A549 (cell line): Measurements from ENCODE around the gene ABCC2. TPM values are rescaled to one million over a fixed set of nuclear protein-coding genes. Genes with fewer than 3 reads are reported as not detected.

Source experiments
- ATAC-seq, 2 experiments: fragments of 200-7000 bp in 1 of 2; fragments of >200 bp in 1 of 2; cut with Nextera tagmentation in 1 of 2; cut with Tn5 transposase in 1 of 2; 3 replicates each; pipeline versions ENCODE4 v1.8.0 to v1.9.1; 2018 to 2020; ENCODE audit warnings: mild to moderate bottlenecking in 1 of 2, moderate library complexity in 1 of 2
- CTCF ChIA-PET: fragments of 300-600 bp; sonication (Branson Sonifier 250); formaldehyde crosslinking; extraction: SDS; loops from one replicate; lab custom pipeline; 2021; ENCODE audit warnings: antibody characterized with exemption, inconsistent platforms; lab: Yijun Ruan, JAX
- POLR2A ChIA-PET: fragments of 350-600 bp; formaldehyde crosslinking; extraction: SDS; loops from one replicate; lab custom pipeline; 2021; ENCODE audit warnings: antibody characterized with exemption, inconsistent platforms; lab: Yijun Ruan, JAX
- DNase-seq, 2 experiments: peaks; one replicate each; pipeline versions ENCODE4 v3.0.0 to v3.0.0-alpha.2; 2011 to 2016; ENCODE audit warnings: low read depth in 1 of 2, low spot score in 1 of 2
- FAIRE-seq: peaks from 2 replicates; lab custom pipeline; 2011; peaks lifted over from hg19 to GRCh38; lab: Jason Lieb, UNC
- H3K27ac ChIP-seq, 2 experiments: fragments of >200 bp; sonication (Bioruptor Twin); formaldehyde crosslinking; 3 replicates each; pipeline ENCODE4 v1.5.1; 2016 to 2017
- H3K4me1 ChIP-seq: fragments of >200 bp; sonication (Bioruptor Twin); formaldehyde crosslinking; 3 replicates; pipeline ENCODE4 v1.6.1; 2016
- H3K4me2 ChIP-seq: fragments of >200 bp; sonication (Bioruptor Twin); formaldehyde crosslinking; 3 replicates; pipeline ENCODE4 v1.6.1; 2016
- H3K4me3 ChIP-seq: fragments of >200 bp; sonication (Bioruptor Twin); formaldehyde crosslinking; 3 replicates; pipeline ENCODE4 v1.5.1; 2016
- H3K9me3 ChIP-seq: fragments of >200 bp; sonication (Bioruptor Twin); formaldehyde crosslinking; 3 replicates; pipeline ENCODE4 v1.6.1; 2016
- CBX2 ChIP-seq: fragments of 200-600 bp; sonication (generic); IDR thresholded peaks from 2 replicates; pipeline ENCODE4 v1.6.1; 2016; ENCODE audit warnings: low read depth, mild to moderate bottlenecking, borderline replicate concordance
- CHD4 ChIP-seq: fragments of 200-600 bp; sonication (generic); IDR thresholded peaks from 2 replicates; pipeline ENCODE4 v1.6.1; 2016; ENCODE audit warnings: antibody characterized with exemption, mild to moderate bottlenecking, borderline replicate concordance
- E2F6 ChIP-seq: IDR thresholded peaks from 2 replicates; pipeline ENCODE4 v1.6.1; 2012; ENCODE audit warnings: low read depth, borderline replicate concordance
- EHMT2 ChIP-seq: fragments of 200-600 bp; sonication (generic); IDR thresholded peaks from 2 replicates; pipeline ENCODE4 v1.6.1; 2016; ENCODE audit warnings: antibody characterized with exemption, low read depth, mild to moderate bottlenecking, moderate library complexity
- EP300 ChIP-seq, 2 experiments: fragments of >200 bp; sonication (Bioruptor Twin); formaldehyde crosslinking; IDR thresholded peaks; 2 replicates in 1 of 2; 3 replicates in 1 of 2; pipeline ENCODE4 v1.6.1; 2016 to 2017
- ESRRA ChIP-seq: fragments of 150-350 bp; IDR thresholded peaks from 2 replicates; pipeline ENCODE4 v1.6.1; 2014; ENCODE audit warnings: mild to moderate bottlenecking, low read length, borderline replicate concordance
- FOXS1 ChIP-seq: fragments of 250-450 bp; sonication (Bioruptor Pico); IDR thresholded peaks from 2 replicates; pipeline ENCODE4 v1.5.0; 2020; ENCODE audit warnings: mild to moderate bottlenecking, moderate library complexity
- HEYL ChIP-seq: fragments of 250-450 bp; sonication (Bioruptor Pico); IDR thresholded peaks from 2 replicates; pipeline ENCODE4 v1.8.0; 2021; ENCODE audit warnings: mild to moderate bottlenecking, moderate library complexity
- KDM1A ChIP-seq: fragments of 200-600 bp; sonication (generic); IDR thresholded peaks from 2 replicates; pipeline ENCODE4 v1.6.1; 2016; ENCODE audit warnings: low read depth, mild to moderate bottlenecking
- NFE2L2 ChIP-seq: fragments of 150-350 bp; conservative IDR thresholded peaks from 2 replicates; pipeline ENCODE4 v1.6.1; 2014; ENCODE audit warnings: low read length
- NPAS2 ChIP-seq: fragments of 250-450 bp; sonication (Bioruptor Pico); IDR thresholded peaks from 2 replicates; pipeline ENCODE4 v1.8.0; 2022; ENCODE audit warnings: mild to moderate bottlenecking, moderate library complexity, borderline replicate concordance
- NR3C1 ChIP-seq: fragments of >200 bp; sonication (Bioruptor Twin); formaldehyde crosslinking; IDR thresholded peaks from 3 replicates; pipeline ENCODE4 v1.6.1; 2017
- PHF8 ChIP-seq: fragments of 200-600 bp; sonication (generic); IDR thresholded peaks from 2 replicates; pipeline ENCODE4 v1.6.1; 2016; ENCODE audit warnings: low read depth, mild to moderate bottlenecking, antibody characterized with exemption, moderate library complexity, borderline replicate concordance
- RAD21 ChIP-seq, 2 experiments: fragments of >200 bp in 1 of 2; sonication (Bioruptor Twin) in 1 of 2; formaldehyde crosslinking in 1 of 2; IDR thresholded peaks in 1 of 2; conservative IDR thresholded peaks in 1 of 2; 2 replicates in 1 of 2; 3 replicates in 1 of 2; pipeline ENCODE4 v1.6.1; 2012 to 2018; ENCODE audit warnings: inconsistent platforms in 1 of 2
- RCOR1 ChIP-seq: fragments of 150-350 bp; IDR thresholded peaks from 2 replicates; pipeline ENCODE4 v1.6.1; 2014; ENCODE audit warnings: antibody characterized with exemption, low read length, low read depth
- REST ChIP-seq: fragments of 200-600 bp; sonication (generic); IDR thresholded peaks from 2 replicates; pipeline ENCODE4 v1.6.1; 2016; ENCODE audit warnings: antibody characterized with exemption, mild to moderate bottlenecking, moderate library complexity
- USF2 ChIP-seq: fragments of 450-650 bp; IDR thresholded peaks from 2 replicates; pipeline ENCODE4 v1.6.1; 2014; ENCODE audit warnings: antibody characterized with exemption
- WGBS: methylation state at CpG from one replicate; pipeline ENCODE4 v1.1.6; 2017; ENCODE audit errors: missing lambda C conversion rate; 5-methylcytosine and 5-hydroxymethylcytosine counted together
- polyA plus RNA-seq, 4 experiments: library from polyadenylated mRNA; depleted of rRNA in 3 of 4; stranded (reverse); fragments of >200 nt; fragmentation: RNase III in 1 of 4; extraction: RNeasy Plus Mini Kit Qiagen cat#74134 plus additional on column Dnase treatment in 1 of 4; gene quantifications; 2 replicates in 3 of 4; 3 replicates in 1 of 4; pipeline ENCODE4 v1.2.3, GENCODE V29; 2011 to 2017
- TF ChIP-seq, protein P1 (sequence below): fragments of >200 bp; sonication (Bioruptor Twin); formaldehyde crosslinking; IDR thresholded peaks from 3 replicates; pipeline ENCODE4 v1.5.1; 2016

ABCC2 gene
- polyA plus RNA-seq, 2 of the 4 experiments (the other 2 are of a cell fraction), result 192 to 369 TPM

- POLR2A ChIA-PET, result interaction anchor here (1.2 kb wide), 1 partner anchor 13 kb away, joined by 5 read pairs; no protein-coding TSS in a partner anchor
- no peak for ATAC-seq
- Histone ChIP-seq H3K4me2 (no peak overlapping the region), H3K9me3 (0 out of 3 replicates have a peak, but pooled peaks cover 3% of the 10 kb centered on the region), H3K4me1 (peaks cover 7% of the 10 kb centered on the region), H3K27ac (peak overlapping the region in 1 of 2 experiments; percentile 29; a peak in 2 of 6 replicates), H3K4me3 (no peak overlapping the region)
- TF ChIP-seq REST, result no peak
- TF ChIP-seq EP300 (IDR thresholded peaks at IDR 0.05), result no peak
- no peak for TF ChIP-seq FOXS1 (CRISPR knock-in tag)
- TF ChIP-seq KDM1A, result no peak
- no peak for TF ChIP-seq RCOR1
- no peak for TF ChIP-seq CBX2
- TF ChIP-seq, protein P1, sequence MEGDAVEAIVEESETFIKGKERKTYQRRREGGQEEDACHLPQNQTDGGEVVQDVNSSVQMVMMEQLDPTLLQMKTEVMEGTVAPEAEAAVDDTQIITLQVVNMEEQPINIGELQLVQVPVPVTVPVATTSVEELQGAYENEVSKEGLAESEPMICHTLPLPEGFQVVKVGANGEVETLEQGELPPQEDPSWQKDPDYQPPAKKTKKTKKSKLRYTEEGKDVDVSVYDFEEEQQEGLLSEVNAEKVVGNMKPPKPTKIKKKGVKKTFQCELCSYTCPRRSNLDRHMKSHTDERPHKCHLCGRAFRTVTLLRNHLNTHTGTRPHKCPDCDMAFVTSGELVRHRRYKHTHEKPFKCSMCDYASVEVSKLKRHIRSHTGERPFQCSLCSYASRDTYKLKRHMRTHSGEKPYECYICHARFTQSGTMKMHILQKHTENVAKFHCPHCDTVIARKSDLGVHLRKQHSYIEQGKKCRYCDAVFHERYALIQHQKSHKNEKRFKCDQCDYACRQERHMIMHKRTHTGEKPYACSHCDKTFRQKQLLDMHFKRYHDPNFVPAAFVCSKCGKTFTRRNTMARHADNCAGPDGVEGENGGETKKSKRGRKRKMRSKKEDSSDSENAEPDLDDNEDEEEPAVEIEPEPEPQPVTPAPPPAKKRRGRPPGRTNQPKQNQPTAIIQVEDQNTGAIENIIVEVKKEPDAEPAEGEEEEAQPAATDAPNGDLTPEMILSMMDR, result no peak
- no peak for TF ChIP-seq HEYL (CRISPR knock-in tag)
- DNase-seq, result no peak
- FAIRE-seq, result no peak
- 81% methylated on average over 4 of the region's 4 CpGs for WGBS
- CTCF ChIA-PET, result interaction anchor here (0.7 to 1.1 kb wide), 3 partner anchors 24 to 34 kb away, joined by 3 to 4 read pairs (median 3); no protein-coding TSS in a partner anchor
Measured at GRCh38 chr10:99765672-99766301, 16.7 kb upstream of the ABCC2 start.

DNA sequence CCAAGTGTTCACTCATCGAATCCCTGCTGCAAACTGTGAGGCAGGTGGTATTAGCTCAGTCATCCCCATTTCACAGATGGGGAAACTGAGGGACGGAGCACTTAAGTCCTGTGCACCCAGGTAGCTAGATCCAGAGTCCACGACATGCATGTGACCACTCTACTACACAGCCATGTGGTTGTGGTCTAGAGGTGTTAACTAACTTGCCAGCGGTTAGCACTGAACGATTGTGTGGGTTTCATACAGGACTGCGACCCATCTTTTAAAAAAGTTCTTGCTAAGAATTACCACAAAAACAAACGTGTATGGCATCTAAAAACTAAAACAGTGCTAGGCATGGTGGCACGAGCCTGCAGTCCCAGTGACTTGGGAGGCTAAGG lies 16.1 kb upstream of the ABCC2 start:
- no peak for DNase-seq
- Histone ChIP-seq H3K4me3 (no peak overlapping the region), H3K9me3 (0 out of 3 replicates have a peak, but pooled peaks cover 3% of the 10 kb centered on the region), H3K27ac (no peak overlapping the region), H3K4me1 (peaks cover 2% of the 10 kb centered on the region), H3K4me2 (no peak overlapping the region)
- ATAC-seq, result no peak
- TF ChIP-seq NR3C1, result no peak
- TF ChIP-seq USF2, result no peak
- TF ChIP-seq NFE2L2, result no peak
- no peak for TF ChIP-seq ESRRA
- TF ChIP-seq NPAS2, result no peak
- no peak for TF ChIP-seq PHF8
- TF ChIP-seq CHD4, result no peak
- TF ChIP-seq REST, result no peak
- TF ChIP-seq RAD21 (conservative IDR thresholded peaks at IDR 0.05 in 1 of 2, IDR thresholded peaks at IDR 0.05 in 1 of 2), result no peak
- TF ChIP-seq E2F6, result no peak
- no peak for TF ChIP-seq EHMT2
- no peak for FAIRE-seq
- CTCF ChIA-PET, result interaction anchor here (0.7 to 1.1 kb wide), 2 partner anchors 25 to 33 kb away, joined by 3 read pairs; no protein-coding TSS in a partner anchor
- 80% methylated on average over 8 of the region's 8 CpGs for WGBS
- POLR2A ChIA-PET, result interaction anchor here (1.2 kb wide), 1 partner anchor 14 kb away, joined by 5 read pairs; no protein-coding TSS in a partner anchor
